ENCODE results near the gene TSFM. TPM values are rescaled to one million over a fixed set of nuclear protein-coding genes. Genes with fewer than 3 reads are reported as not detected.

Gene TSFM
- total and polyA plus RNA-seq, 2 of the 13 experiments (the other 11 are each of a cell fraction or from before 2014, with no cell fraction given), result 29.8 to 68.3 TPM

DNA sequence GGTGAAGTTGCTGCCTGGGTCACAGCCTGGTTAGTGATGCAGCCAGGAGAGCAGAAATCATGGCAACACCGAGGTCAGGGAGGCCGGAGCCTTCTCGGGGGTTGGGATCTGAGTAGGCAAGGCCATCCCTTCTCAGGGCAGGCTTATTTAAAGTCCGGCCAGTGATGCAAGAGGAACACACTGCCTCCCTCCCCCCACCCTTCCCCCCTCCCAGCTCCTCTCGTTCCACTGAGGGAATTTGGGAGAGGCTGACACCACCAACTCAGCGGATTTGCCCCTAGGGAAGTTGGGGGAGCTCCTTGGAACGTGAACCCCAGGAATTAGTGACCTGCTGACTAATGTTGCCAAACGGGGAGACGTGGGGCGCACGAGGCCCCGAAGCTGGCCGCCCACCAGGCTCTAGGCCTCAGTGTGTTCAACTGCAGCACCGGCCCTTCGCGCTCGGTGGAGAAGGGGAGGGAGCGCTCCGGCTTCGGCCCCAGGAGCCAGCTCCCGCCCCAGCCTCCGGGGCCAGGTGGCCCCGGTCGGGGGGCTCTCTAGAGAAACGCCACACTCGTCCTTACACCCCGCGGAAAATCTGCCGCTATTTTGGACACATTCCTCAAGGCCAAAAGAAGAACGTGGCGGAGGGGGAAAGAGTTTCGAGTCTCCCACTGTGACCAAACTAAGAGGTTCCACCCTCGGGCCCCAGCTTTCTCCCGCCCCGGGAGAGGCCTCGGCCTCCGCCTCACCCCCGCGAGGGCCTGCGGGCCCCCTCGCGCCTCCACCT, 62.3 kb downstream of the TSFM start (continued):
- TF ChIP-seq, protein P1, sequence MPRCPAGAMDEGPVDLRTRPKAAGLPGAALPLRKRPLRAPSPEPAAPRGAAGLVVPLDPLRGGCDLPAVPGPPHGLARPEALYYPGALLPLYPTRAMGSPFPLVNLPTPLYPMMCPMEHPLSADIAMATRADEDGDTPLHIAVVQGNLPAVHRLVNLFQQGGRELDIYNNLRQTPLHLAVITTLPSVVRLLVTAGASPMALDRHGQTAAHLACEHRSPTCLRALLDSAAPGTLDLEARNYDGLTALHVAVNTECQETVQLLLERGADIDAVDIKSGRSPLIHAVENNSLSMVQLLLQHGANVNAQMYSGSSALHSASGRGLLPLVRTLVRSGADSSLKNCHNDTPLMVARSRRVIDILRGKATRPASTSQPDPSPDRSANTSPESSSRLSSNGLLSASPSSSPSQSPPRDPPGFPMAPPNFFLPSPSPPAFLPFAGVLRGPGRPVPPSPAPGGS (CRISPR knock-in tag; IDR thresholded peaks at IDR 0.05), result no peak
- TF ChIP-seq TBP (CRISPR knock-in tag; IDR thresholded peaks at IDR 0.05), result no peak
- TF ChIP-seq CEBPG (CRISPR knock-in tag; IDR thresholded peaks at IDR 0.05), result peak; percentile 76
- no peak for TF ChIP-seq ZBTB38 (CRISPR knock-in tag; IDR thresholded peaks at IDR 0.05)
- TF ChIP-seq SP140L (CRISPR knock-in tag; IDR thresholded peaks at IDR 0.05; ENCODE audit: borderline replicate concordance), result no peak
- no peak for TF ChIP-seq PREB (CRISPR knock-in tag; IDR thresholded peaks at IDR 0.05)
- TF ChIP-seq, protein P2, sequence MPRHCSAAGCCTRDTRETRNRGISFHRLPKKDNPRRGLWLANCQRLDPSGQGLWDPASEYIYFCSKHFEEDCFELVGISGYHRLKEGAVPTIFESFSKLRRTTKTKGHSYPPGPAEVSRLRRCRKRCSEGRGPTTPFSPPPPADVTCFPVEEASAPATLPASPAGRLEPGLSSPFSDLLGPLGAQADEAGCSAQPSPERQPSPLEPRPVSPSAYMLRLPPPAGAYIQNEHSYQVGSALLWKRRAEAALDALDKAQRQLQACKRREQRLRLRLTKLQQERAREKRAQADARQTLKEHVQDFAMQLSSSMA (CRISPR knock-in tag; IDR thresholded peaks at IDR 0.05), result no peak
- TF ChIP-seq, protein P3, sequence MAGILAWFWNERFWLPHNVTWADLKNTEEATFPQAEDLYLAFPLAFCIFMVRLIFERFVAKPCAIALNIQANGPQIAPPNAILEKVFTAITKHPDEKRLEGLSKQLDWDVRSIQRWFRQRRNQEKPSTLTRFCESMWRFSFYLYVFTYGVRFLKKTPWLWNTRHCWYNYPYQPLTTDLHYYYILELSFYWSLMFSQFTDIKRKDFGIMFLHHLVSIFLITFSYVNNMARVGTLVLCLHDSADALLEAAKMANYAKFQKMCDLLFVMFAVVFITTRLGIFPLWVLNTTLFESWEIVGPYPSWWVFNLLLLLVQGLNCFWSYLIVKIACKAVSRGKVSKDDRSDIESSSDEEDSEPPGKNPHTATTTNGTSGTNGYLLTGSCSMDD (CRISPR knock-in tag; IDR thresholded peaks at IDR 0.05), result no peak
- TF ChIP-seq ZNF235 (CRISPR knock-in tag; IDR thresholded peaks at IDR 0.05; ENCODE audit: borderline replicate concordance), result no peak
- peak; percentile 56 for TF ChIP-seq ZNF629 (CRISPR knock-in tag; conservative IDR thresholded peaks at IDR 0.05)
- TF ChIP-seq ZNF468 (CRISPR knock-in tag; IDR thresholded peaks at IDR 0.05), result no peak
- TF ChIP-seq GLI4 (CRISPR knock-in tag; IDR thresholded peaks at IDR 0.05; ENCODE audit: borderline replicate concordance), result 0 out of 2 replicates have a peak, but pooled peaks have one; percentile 25
- TF ChIP-seq, protein P4, sequence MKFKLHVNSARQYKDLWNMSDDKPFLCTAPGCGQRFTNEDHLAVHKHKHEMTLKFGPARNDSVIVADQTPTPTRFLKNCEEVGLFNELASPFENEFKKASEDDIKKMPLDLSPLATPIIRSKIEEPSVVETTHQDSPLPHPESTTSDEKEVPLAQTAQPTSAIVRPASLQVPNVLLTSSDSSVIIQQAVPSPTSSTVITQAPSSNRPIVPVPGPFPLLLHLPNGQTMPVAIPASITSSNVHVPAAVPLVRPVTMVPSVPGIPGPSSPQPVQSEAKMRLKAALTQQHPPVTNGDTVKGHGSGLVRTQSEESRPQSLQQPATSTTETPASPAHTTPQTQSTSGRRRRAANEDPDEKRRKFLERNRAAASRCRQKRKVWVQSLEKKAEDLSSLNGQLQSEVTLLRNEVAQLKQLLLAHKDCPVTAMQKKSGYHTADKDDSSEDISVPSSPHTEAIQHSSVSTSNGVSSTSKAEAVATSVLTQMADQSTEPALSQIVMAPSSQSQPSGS (CRISPR knock-in tag; IDR thresholded peaks at IDR 0.05), result no peak; the same call in 1 of the 2 replicates
- no peak for TF ChIP-seq ZNF883 (CRISPR knock-in tag; IDR thresholded peaks at IDR 0.05; ENCODE audit: not compliant biosample characterization)
- TF ChIP-seq AKAP8 (CRISPR knock-in tag; IDR thresholded peaks at IDR 0.05), result 0 out of 2 replicates have a peak, but pooled peaks have one; percentile 2
- TF ChIP-seq, protein P5, sequence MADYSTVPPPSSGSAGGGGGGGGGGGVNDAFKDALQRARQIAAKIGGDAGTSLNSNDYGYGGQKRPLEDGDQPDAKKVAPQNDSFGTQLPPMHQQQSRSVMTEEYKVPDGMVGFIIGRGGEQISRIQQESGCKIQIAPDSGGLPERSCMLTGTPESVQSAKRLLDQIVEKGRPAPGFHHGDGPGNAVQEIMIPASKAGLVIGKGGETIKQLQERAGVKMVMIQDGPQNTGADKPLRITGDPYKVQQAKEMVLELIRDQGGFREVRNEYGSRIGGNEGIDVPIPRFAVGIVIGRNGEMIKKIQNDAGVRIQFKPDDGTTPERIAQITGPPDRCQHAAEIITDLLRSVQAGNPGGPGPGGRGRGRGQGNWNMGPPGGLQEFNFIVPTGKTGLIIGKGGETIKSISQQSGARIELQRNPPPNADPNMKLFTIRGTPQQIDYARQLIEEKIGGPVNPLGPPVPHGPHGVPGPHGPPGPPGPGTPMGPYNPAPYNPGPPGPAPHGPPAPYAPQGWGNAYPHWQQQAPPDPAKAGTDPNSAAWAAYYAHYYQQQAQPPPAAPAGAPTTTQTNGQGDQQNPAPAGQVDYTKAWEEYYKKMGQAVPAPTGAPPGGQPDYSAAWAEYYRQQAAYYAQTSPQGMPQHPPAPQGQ (CRISPR knock-in tag; IDR thresholded peaks at IDR 0.05; ENCODE audit: borderline replicate concordance), result no peak
- TF ChIP-seq ZNF749 (CRISPR knock-in tag; IDR thresholded peaks at IDR 0.05; ENCODE audit: borderline replicate concordance), result no peak
- 0 out of 2 replicates have a peak, but pooled peaks have one; percentile 36 for TF ChIP-seq PITX1 (CRISPR knock-in tag; IDR thresholded peaks at IDR 0.05)
- TF ChIP-seq SRSF1 (optimal IDR thresholded peaks at IDR 0.05; ENCODE audit: low read depth, low read length), result no peak
- 0 out of 2 replicates have a peak, but pooled peaks have one; percentile 11 for TF ChIP-seq POLR2G (IDR thresholded peaks at IDR 0.05; ENCODE audit: low read depth, low read length)
- peak; percentile 62 for TF ChIP-seq AGO2 (optimal IDR thresholded peaks at IDR 0.05; ENCODE audit: low read depth, low read length)
